Pancreas (tissue), 10 donors: ENCODE data around the gene YAP1. TPM values are rescaled to one million over a fixed set of nuclear protein-coding genes. Genes with fewer than 3 reads are reported as not detected.

Experiments used
- ATAC-seq, 4 donors: fragments of 200-7000 bp; cut with Tn5 transposase; one replicate each; pipeline versions ENCODE4 v1.8.0 to v1.9.1; 2020; ENCODE audit warnings: mild to moderate bottlenecking in 4 of 4, moderate library complexity in 4 of 4
- DNase-seq, 6 donors: peaks; one replicate each; pipeline ENCODE4 v3.0.0-alpha.2; 2020
- FAIRE-seq: peaks from 2 replicates; lab custom pipeline; 2012; peaks lifted over from hg19 to GRCh38; lab: Jason Lieb, UNC
- H3K27ac ChIP-seq, 4 donors: fragments of 200-600 bp; sonication (generic); 1 replicate in 3 of 4; 2 replicates in 1 of 4; pipeline versions ENCODE4 v1.5.0 to v1.8.0; 2020
- H3K27me3 ChIP-seq, 4 donors: fragments of 200-600 bp; one replicate each; pipeline ENCODE4 v1.8.0; 2021
- H3K36me3 ChIP-seq, 3 donors: fragments of 200-600 bp; sonication (generic) in 1 of 3; one replicate each; pipeline versions ENCODE4 v1.5.0 to v1.8.0; 2020 to 2021
- H3K4me1 ChIP-seq, 3 donors: fragments of 200-600 bp; one replicate each; pipeline ENCODE4 v1.8.0; 2021
- H3K4me3 ChIP-seq, 4 donors: fragments of 200-600 bp; sonication (generic) in 2 of 4; one replicate each; pipeline versions ENCODE4 v1.5.0 to v1.8.0; 2020 to 2021
- H3K9me3 ChIP-seq, 4 donors: fragments of 200-600 bp; one replicate each; pipeline ENCODE4 v1.8.0; 2021
- WGBS, 2 donors: extraction: QIAGEN DNeasy Blood & Tissue Kit; methylation state at CpG; one replicate each; pipeline ENCODE4 v1.1.7; 2013; 5-methylcytosine and 5-hydroxymethylcytosine counted together
- intact Hi-C, 3 donors: fragments of 100-400 bp; cut with DNase I; formaldehyde crosslinking; loops; one replicate each; pipeline versions ENCODE4 v1.11.1 to v1.14.2; 2022
- polyA plus RNA-seq, 2 donors: library from polyadenylated mRNA; stranded (reverse); fragments of 200-250 nt; gene quantifications; one replicate each; pipeline ENCODE4 v1.2.3, GENCODE V29; 2013
- total RNA-seq, 6 donors: library from RNA; stranded (reverse); fragmentation: NEBNext Ultra II Directional in 4 of 6; extraction: Animal tissue kit (Norgen Biotek cat#: 25700) in 4 of 6; gene quantifications; one replicate each; pipeline versions ENCODE4 v1.2.1 to v1.2.4, GENCODE V29; 2021 to 2023
- TF ChIP-seq, protein P1 (sequence below), 4 donors: fragments of 200-600 bp; sonication (generic) in 3 of 4; IDR thresholded peaks; one replicate each; pipeline versions ENCODE4 v1.5.0 to v1.8.0; 2021; ENCODE audit warnings: antibody characterized with exemption in 4 of 4
- donor health status: healthy with polysubstance abuse.
- donor health status: DM: no; HTN: no; CAD: no; lungs with moderate emphysema.
- donor health status: DM: no; HTN: no; CAD: no.
- donor health status: control.
- donor health status: control.
- donor health status: Bipolar disorder and iron deficiency.
- donor health status: DM: yes; HTN: yes; CAD: no.
- donor health status: DM: no; HTN: no; CAD: no.
- donor health status: DM: no; HTN: no; CAD: no.
- donor health status: DM: yes; HTN: yes; CAD: no.

The YAP1 gene
- total RNA-seq (10 to 100 TPM; 15.3 to 46.5 (median 17.9) TPM), polyA plus RNA-seq (10 to 100 TPM in 1 of 2 donors, 1 to 10 TPM in 1; 8.7 to 14.2 TPM)

- H3K9me3 ChIP-seq: no peaks in the 10 kb centered on the region
- ATAC-seq (peak; percentile 82 to 88 (median 87)), FAIRE-seq (no peak), DNase-seq (peak; percentile 86 to 92 (median 88))
- intact Hi-C loops: no loop called here
- 0 to 1% methylated on average over 96 to 104 of the region's 104 CpGs for WGBS, 2 donors
- TF ChIP-seq, protein P1, sequence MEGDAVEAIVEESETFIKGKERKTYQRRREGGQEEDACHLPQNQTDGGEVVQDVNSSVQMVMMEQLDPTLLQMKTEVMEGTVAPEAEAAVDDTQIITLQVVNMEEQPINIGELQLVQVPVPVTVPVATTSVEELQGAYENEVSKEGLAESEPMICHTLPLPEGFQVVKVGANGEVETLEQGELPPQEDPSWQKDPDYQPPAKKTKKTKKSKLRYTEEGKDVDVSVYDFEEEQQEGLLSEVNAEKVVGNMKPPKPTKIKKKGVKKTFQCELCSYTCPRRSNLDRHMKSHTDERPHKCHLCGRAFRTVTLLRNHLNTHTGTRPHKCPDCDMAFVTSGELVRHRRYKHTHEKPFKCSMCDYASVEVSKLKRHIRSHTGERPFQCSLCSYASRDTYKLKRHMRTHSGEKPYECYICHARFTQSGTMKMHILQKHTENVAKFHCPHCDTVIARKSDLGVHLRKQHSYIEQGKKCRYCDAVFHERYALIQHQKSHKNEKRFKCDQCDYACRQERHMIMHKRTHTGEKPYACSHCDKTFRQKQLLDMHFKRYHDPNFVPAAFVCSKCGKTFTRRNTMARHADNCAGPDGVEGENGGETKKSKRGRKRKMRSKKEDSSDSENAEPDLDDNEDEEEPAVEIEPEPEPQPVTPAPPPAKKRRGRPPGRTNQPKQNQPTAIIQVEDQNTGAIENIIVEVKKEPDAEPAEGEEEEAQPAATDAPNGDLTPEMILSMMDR (IDR thresholded peaks at IDR 0.05): no peak
- H3K36me3 ChIP-seq: no peaks in the 10 kb centered on the region
- H3K4me1 ChIP-seq: peaks cover 3 to 9% (median 4%) of the 10 kb centered on the region in 3 donors
- H3K4me3 ChIP-seq: peak within 1 kb of the TSS; percentile 65 to 86 (median 73)
- peak within 1 kb of the TSS; percentile 86 to 96 (median 93) for H3K27ac ChIP-seq
- no peaks in the 10 kb centered on the region for H3K27me3 ChIP-seq
These were observed at the start of gene YAP1 for GRCh38 chr11:102109896-102110760. YAP1 (plus strand) TSS chr11:102110447; CDS start chr11:102110849, 402 bp downstream.

DNA sequence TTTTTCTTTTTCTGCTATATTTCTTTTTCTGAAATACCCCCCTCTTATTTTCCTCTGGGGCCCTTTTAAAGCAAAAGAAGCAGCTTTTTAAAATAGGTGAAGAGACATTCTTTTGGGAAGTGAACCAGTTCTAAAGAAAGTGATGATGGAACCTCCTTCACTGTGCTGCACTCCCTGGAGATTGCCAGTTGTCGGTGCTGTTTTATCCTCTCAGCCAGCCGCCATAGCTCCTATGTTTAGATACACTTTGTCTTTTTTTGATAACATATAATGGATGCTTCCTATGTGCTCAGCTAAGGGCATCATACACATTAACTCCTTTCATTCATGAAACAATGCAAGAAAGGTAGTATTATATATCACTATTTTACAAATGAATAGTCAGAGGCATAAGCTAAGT is 49.0 kb upstream of the YAP1 start:
- FAIRE-seq: no peak
- Histone ChIP-seq H3K36me3 (no peaks in the 10 kb centered on the region), H3K4me3 (no peak overlapping the region), H3K27me3 (no peaks in the 10 kb centered on the region), H3K4me1 (no peaks in the 10 kb centered on the region), H3K9me3 (no peaks in the 10 kb centered on the region), H3K27ac (no peak overlapping the region)
- ATAC-seq: peak in 2 of 4 donors; percentile 33 to 44
- WGBS, 2 donors: 27 to 29% methylated on average over 2 of the region's 2 CpGs
- intact Hi-C loops: no loop called here
- TF ChIP-seq, protein P1 (IDR thresholded peaks at IDR 0.05): no peak
- DNase-seq: no peak

DNA sequence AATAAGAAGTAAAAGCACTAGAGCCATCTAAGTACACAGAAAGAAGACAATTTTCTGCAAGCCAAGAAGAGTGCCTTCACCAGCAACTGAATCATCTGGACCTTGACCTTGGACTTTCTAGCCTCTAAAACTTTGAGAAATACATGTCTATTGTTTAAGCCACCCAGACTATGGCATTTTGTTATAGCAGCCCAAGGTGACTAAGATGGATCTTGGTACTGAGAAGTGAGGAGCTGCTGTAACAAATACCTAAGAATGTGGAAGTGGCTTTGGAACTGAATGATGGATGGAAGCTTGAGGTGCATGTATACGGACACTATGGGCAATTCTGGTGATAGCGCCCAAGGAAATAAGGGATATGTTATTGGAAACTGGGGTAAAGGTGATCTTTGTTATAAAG is 48.1 kb upstream of the YAP1 start:
- no peak for ATAC-seq
- Histone ChIP-seq H3K4me3 (no peak overlapping the region), H3K4me1 (no peaks in the 10 kb centered on the region), H3K27me3 (no peaks in the 10 kb centered on the region), H3K27ac (no peak overlapping the region), H3K36me3 (no peaks in the 10 kb centered on the region), H3K9me3 (no peaks in the 10 kb centered on the region)
- intact Hi-C loops: no loop called here
- WGBS, 2 donors: 91 to 95% methylated on average over 2 of the region's 2 CpGs
- DNase-seq: no peak
- TF ChIP-seq, protein P1 (IDR thresholded peaks at IDR 0.05): no peak
- no peak for FAIRE-seq

GRCh38 chr11:102064316-102064715 is 45.9 kb upstream of the YAP1 start:
- ATAC-seq (no peak), FAIRE-seq (no peak), DNase-seq (no peak)
- 81 to 90% methylated on average over 2 of the region's 2 CpGs for WGBS, 2 donors
- no peak overlapping the region for H3K27ac ChIP-seq
- H3K4me3 ChIP-seq: no peak overlapping the region
- no peaks in the 10 kb centered on the region for H3K27me3 ChIP-seq
- no peaks in the 10 kb centered on the region for H3K36me3 ChIP-seq
- no peaks in the 10 kb centered on the region for H3K4me1 ChIP-seq
- intact Hi-C loops: no loop called here
- TF ChIP-seq, protein P1 (IDR thresholded peaks at IDR 0.05): no peak
- H3K9me3 ChIP-seq: no peaks in the 10 kb centered on the region

DNA sequence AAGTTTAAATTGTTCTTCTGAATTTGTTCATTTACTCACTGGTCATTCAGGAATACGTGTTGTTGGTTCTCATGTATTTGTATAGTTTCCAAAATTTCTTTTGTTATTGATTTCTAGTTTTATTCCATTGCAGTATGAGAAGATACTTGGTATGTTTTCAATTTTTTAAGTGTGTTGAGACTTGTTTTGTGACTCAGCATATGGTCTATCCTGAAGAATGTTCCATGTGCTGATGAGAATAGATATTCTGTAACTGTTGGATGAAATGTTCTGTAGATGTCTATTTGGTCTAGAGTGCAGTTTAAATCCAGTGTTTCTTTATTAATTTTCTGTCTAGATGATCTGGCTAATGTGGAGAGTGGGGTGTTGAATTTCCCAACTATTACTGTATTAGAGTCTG is 39.5 kb upstream of the YAP1 start:
- H3K27ac ChIP-seq: no peak overlapping the region
- 0 to 44% methylated on average over 1 of the region's 1 CpG for WGBS, 2 donors
- H3K27me3 ChIP-seq: no peaks in the 10 kb centered on the region
- no peak overlapping the region for H3K4me3 ChIP-seq
- no peaks in the 10 kb centered on the region for H3K4me1 ChIP-seq
- ATAC-seq: no peak
- no peaks in the 10 kb centered on the region for H3K9me3 ChIP-seq
- intact Hi-C loops: no loop called here
- TF ChIP-seq, protein P1 (IDR thresholded peaks at IDR 0.05): no peak
- no peak for FAIRE-seq
- no peaks in the 10 kb centered on the region for H3K36me3 ChIP-seq
- no peak for DNase-seq
